Upper lobe of left lung (tissue), 4 donors: ENCODE measurements around the gene MICAL3.

Source experiments
- EP300 ChIP-seq, 4 donors: sonication (generic); formaldehyde crosslinking; IDR thresholded peaks; one replicate each; pipeline ENCODE4 v1.5.1; 2017; ENCODE audit warnings: antibody characterized with exemption in 4 of 4, control low read depth in 2 of 4
- TF ChIP-seq, protein P1 (sequence below), 6 experiments: fragments of 450-650 bp in 4 of 6; fragments of 200-600 bp in 2 of 6; sonication (generic) in 2 of 6; IDR thresholded peaks; one replicate each; pipeline ENCODE4 v1.5.1; 2016 to 2019; ENCODE audit warnings: antibody characterized with exemption in 6 of 6

DNA sequence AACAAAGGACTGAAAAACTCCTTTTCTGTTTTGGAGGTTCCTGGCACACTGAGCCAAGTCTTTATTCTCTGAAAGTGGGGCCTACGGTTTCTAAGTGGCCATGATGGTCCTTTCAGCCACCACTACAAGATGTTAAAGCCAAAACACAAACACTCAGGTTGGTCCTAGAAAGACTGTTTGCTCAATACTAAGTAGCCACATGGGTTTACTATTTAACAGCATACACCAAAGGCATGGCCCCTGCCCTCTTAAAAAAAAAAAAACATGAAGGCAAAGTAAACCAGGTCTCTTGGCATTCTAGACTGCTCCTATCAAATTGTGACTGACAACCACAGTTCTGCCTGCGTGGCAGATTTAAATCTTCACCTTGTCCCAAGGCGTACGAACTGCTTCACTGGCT is 126.5 kb downstream of the MICAL3 start:
- TF ChIP-seq EP300 (IDR thresholded peaks at IDR 0.05), result peak in 1 of 4 donors; percentile 28
- TF ChIP-seq, protein P1, sequence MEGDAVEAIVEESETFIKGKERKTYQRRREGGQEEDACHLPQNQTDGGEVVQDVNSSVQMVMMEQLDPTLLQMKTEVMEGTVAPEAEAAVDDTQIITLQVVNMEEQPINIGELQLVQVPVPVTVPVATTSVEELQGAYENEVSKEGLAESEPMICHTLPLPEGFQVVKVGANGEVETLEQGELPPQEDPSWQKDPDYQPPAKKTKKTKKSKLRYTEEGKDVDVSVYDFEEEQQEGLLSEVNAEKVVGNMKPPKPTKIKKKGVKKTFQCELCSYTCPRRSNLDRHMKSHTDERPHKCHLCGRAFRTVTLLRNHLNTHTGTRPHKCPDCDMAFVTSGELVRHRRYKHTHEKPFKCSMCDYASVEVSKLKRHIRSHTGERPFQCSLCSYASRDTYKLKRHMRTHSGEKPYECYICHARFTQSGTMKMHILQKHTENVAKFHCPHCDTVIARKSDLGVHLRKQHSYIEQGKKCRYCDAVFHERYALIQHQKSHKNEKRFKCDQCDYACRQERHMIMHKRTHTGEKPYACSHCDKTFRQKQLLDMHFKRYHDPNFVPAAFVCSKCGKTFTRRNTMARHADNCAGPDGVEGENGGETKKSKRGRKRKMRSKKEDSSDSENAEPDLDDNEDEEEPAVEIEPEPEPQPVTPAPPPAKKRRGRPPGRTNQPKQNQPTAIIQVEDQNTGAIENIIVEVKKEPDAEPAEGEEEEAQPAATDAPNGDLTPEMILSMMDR (IDR thresholded peaks at IDR 0.05), result no peak
